ENCODE data around the gene RAB7B.

DNA sequence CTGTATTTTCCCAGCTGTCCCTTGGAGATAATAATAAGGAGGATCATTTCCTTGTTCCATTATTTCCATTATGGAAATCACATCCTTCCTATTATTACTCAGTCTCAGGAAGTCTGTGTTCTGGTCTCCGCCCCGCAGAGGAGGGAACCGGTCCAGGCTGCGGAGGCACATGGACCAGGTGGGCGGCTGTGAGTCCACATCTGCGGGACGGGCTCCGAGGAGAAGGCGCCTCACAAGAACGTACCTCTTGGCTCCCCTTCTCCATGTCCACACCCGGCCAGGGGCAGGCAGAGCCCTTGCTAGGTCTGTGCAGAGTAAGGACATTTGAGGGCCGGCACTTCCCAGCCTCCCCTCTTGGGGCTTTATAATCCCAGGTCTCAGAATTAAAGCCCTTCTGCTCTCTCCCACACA, 14.6 kb downstream of the RAB7B start:
- TF ChIP-seq, protein P1, sequence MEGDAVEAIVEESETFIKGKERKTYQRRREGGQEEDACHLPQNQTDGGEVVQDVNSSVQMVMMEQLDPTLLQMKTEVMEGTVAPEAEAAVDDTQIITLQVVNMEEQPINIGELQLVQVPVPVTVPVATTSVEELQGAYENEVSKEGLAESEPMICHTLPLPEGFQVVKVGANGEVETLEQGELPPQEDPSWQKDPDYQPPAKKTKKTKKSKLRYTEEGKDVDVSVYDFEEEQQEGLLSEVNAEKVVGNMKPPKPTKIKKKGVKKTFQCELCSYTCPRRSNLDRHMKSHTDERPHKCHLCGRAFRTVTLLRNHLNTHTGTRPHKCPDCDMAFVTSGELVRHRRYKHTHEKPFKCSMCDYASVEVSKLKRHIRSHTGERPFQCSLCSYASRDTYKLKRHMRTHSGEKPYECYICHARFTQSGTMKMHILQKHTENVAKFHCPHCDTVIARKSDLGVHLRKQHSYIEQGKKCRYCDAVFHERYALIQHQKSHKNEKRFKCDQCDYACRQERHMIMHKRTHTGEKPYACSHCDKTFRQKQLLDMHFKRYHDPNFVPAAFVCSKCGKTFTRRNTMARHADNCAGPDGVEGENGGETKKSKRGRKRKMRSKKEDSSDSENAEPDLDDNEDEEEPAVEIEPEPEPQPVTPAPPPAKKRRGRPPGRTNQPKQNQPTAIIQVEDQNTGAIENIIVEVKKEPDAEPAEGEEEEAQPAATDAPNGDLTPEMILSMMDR (IDR thresholded peaks at IDR 0.05; ENCODE audit: insufficient read depth, low read length, poor library complexity, severe bottlenecking): no peak
- no peak for TF ChIP-seq EZH2phosphoT487 (conservative IDR thresholded peaks at IDR 0.05; ENCODE audit: low read length)
